HUDEP-2 (cell line): Measurements from ENCODE around the gene CADM4.
"Not testable (repeated sequence)": the region's sequence is repeated elsewhere in the genome, so short reads cannot be mapped to it uniquely, and the experiment has no call there.

Experiments
- DNase-seq, 76 experiments: peaks; one replicate each; lab custom pipeline; 2025; ENCODE audit not compliant: unreplicated experiment in 76 of 76; lab: John Stamatoyannopoulos, UW

CADM4 gene

GRCh38 chr19:43639519-43640423, at the start of gene CADM4:
CADM4 (minus strand) TSS chr19:43639850; CDS start chr19:43639790, 60 bp downstream.
- DNase-seq, result peak in 14 of 76 experiments; percentile 10 to 33 (median 16)

GRCh38 chr19:43688059-43688701, 48.5 kb upstream of the CADM4 start:
- no peak for DNase-seq

- no peak for DNase-seq
Observed at GRCh38 chr19:43687660-43687997, 48.0 kb upstream of the CADM4 start.

GRCh38 chr19:43684326-43684725, 44.7 kb upstream of the CADM4 start:
- no peak for DNase-seq

GRCh38 chr19:43683905-43684304, 44.3 kb upstream of the CADM4 start:
- no peak for DNase-seq

- peak in 5 of 76 experiments; percentile 13 to 24 (median 17) for DNase-seq
Observed at GRCh38 chr19:43682824-43683661, 43.4 kb upstream of the CADM4 start.

- not testable (repeated sequence) for DNase-seq
Observed at GRCh38 chr19:43682269-43682668, 42.6 kb upstream of the CADM4 start.

GRCh38 chr19:43681821-43682220, 42.2 kb upstream of the CADM4 start:
- no peak for DNase-seq

- no peak for DNase-seq
Observed at GRCh38 chr19:43678512-43679261, 39.0 kb upstream of the CADM4 start.

GRCh38 chr19:43675906-43676305, 36.3 kb upstream of the CADM4 start:
- no peak for DNase-seq

GRCh38 chr19:43675269-43675879, 35.7 kb upstream of the CADM4 start:
- DNase-seq, result no peak

GRCh38 chr19:43674596-43674995, 34.9 kb upstream of the CADM4 start:
- DNase-seq, result no peak

GRCh38 chr19:43674183-43674582, 34.5 kb upstream of the CADM4 start:
- no peak for DNase-seq

- peak in 1 of 76 experiments; percentile 11 for DNase-seq
Observed at GRCh38 chr19:43673637-43674036, 34.0 kb upstream of the CADM4 start.

GRCh38 chr19:43672061-43672679, 32.5 kb upstream of the CADM4 start:
- peak in 1 of 76 experiments; percentile 15 for DNase-seq

- peak; percentile 87 to 100 (median 100) for DNase-seq
Observed at GRCh38 chr19:43668406-43669109, 28.9 kb upstream of the CADM4 start.

GRCh38 chr19:43667876-43668405, 28.3 kb upstream of the CADM4 start:
- peak in 11 of 76 experiments; percentile 53 to 100 (median 68) for DNase-seq

GRCh38 chr19:43667126-43667875, 27.7 kb upstream of the CADM4 start:
- DNase-seq, result peak in 1 of 76 experiments; percentile 9
